Suppressor macrophage (primary cell): ENCODE data around the gene NPM1.
"Not testable (repeated sequence)": the region's sequence is repeated elsewhere in the genome, so short reads cannot be mapped to it uniquely, and the experiment has no call there.

Experiments
- DNase-seq, 4 experiments: peaks; one replicate each; pipeline ENCODE4 v3.0.0-alpha.2; 2020 to 2022
- total RNA-seq, 17 experiments: gene quantifications; one replicate each; lab custom pipeline; 2026; ENCODE audit warnings: mixed read lengths in 6 of 17, inconsistent platforms in 3 of 17; lab: John Stamatoyannopoulos, UW

The NPM1 gene
- 249 to 576 (median 404) reads per million in 17 experiments for total RNA-seq

- peak; percentile 98 to 99 (median 99) for DNase-seq
Observed at GRCh38 chr5:171387345-171387969, at the start of gene NPM1. NPM1 (plus strand) TSS chr5:171387849; CDS start chr5:171387949, 100 bp downstream.

- DNase-seq = no peak
Observed at GRCh38 chr5:171340042-171340441, 47.6 kb upstream of the NPM1 start.

- no peak for DNase-seq
Observed at GRCh38 chr5:171340491-171340890, 47.2 kb upstream of the NPM1 start.

GRCh38 chr5:171342362-171343111 is 45.1 kb upstream of the NPM1 start:
- peak; percentile 69 to 85 (median 70) for DNase-seq

- no peak for DNase-seq
Observed at GRCh38 chr5:171344936-171345608, 42.6 kb upstream of the NPM1 start.

GRCh38 chr5:171351536-171352073 is 36.0 kb upstream of the NPM1 start:
- no peak for DNase-seq

GRCh38 chr5:171355302-171355724 is 32.3 kb upstream of the NPM1 start:
- no peak for DNase-seq

GRCh38 chr5:171357843-171358242 is 29.8 kb upstream of the NPM1 start:
- DNase-seq = no peak

GRCh38 chr5:171361151-171361550 is 26.5 kb upstream of the NPM1 start:
- DNase-seq = not testable (repeated sequence)

GRCh38 chr5:171363249-171363648 is 24.4 kb upstream of the NPM1 start:
- not testable (repeated sequence) for DNase-seq

- DNase-seq = peak; percentile 59 to 76 (median 66)
Observed at GRCh38 chr5:171363846-171364245, 23.8 kb upstream of the NPM1 start.

- peak in 3 of 4 experiments; percentile 13 to 34 (median 29) for DNase-seq
Observed at GRCh38 chr5:171365351-171365750, 22.3 kb upstream of the NPM1 start.

- no peak for DNase-seq
Observed at GRCh38 chr5:171366645-171367044, 21.0 kb upstream of the NPM1 start.

GRCh38 chr5:171367424-171368370 is 20.0 kb upstream of the NPM1 start:
- peak in 3 of 4 experiments; percentile 28 to 38 (median 37) for DNase-seq

GRCh38 chr5:171369056-171369455 is 18.6 kb upstream of the NPM1 start:
- DNase-seq = no peak

GRCh38 chr5:171369898-171370297 is 17.8 kb upstream of the NPM1 start:
- DNase-seq = no peak

- not testable (repeated sequence) for DNase-seq
Observed at GRCh38 chr5:171370881-171371280, 16.8 kb upstream of the NPM1 start.

GRCh38 chr5:171371326-171371725 is 16.3 kb upstream of the NPM1 start:
- no peak for DNase-seq

- no peak for DNase-seq
Observed at GRCh38 chr5:171379961-171380360, 7.7 kb upstream of the NPM1 start.

- not testable (repeated sequence) for DNase-seq
Observed at GRCh38 chr5:171384416-171384815, 3.2 kb upstream of the NPM1 start.

- peak; percentile 35 to 68 (median 62) for DNase-seq
Observed at GRCh38 chr5:171384999-171385398, 2.6 kb upstream of the NPM1 start.
